HTR-8/SVneo (cell line): Measurements from ENCODE around the gene PHF21A.

Source experiments
- DNase-seq: peaks from one replicate; pipeline ENCODE4 v3.0.0; 2011; ENCODE audit warnings: low spot score, mixed read lengths; ENCODE audit not compliant: insufficient read length
- FAIRE-seq: peaks from 2 replicates; lab custom pipeline; 2011; peaks lifted over from hg19 to GRCh38; lab: Jason Lieb, UNC

PHF21A gene

DNA sequence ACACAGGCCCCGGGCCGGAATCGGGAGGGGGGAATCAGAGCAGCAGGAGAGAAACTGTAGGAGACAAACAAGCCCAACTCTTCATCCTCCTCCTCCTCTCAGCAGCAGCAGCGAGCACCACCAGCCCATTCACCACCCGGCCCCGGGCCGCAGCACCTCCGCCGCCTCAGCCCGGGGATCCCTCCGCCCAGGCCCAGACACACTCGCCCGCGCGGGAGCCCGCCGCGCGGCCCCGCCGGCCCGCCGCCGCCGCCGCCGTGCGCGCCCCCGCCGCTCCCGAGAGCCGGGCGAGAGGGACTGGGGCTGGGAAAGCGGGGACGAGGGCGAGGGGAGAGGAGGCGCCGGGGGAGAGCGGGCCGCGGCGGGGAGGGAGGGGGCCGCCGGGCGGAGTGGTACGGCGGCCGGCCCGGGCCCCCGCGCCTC, at the start of gene PHF21A:
Gene PHF21A, minus strand, starts transcription at position 154 of the 423 bp plus-strand sequence. CDS start 37,235 bp downstream, outside the sequence.
- FAIRE-seq (peak; percentile 51), DNase-seq (peak; percentile 89)

DNA sequence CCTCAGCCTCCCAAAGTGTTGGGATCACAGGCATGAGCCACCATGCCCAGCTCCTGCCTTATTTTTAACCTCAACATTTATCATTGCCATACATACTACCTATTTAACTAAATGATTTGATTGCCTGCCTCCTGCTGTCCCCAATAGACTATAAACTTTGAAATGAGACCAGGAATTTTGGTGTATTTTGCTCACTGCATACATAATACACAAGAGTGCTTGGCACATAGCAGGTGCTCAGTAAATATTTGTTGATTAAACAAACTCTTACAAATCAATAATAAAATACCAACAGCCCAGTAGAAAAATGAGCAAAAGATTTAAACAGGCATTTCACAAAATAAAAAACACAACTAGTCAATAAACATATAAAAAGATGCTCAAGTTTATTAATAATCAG, 49.5 kb upstream of the PHF21A start:
- FAIRE-seq, result no peak
- DNase-seq, result no peak

DNA sequence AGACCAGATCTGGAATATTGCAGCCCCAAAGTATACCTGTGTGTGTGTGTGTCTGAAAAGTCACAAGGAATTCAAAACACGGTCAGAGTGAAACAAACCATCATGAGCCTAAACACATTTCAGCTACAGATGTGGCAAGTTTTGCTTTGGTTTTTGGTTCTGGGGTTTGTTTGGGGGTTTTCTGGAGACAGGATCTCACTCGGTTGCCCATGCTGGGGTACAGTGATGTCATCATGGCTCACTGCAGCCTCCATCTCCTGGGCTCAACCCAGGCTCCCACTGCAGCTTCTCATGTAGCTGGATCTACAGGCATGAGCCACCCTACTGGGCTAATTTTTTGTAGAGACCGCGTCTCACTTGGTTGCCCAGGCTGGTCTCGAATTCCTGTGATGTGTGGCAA, 41.4 kb upstream of the PHF21A start:
- DNase-seq (no peak), FAIRE-seq (no peak)

DNA sequence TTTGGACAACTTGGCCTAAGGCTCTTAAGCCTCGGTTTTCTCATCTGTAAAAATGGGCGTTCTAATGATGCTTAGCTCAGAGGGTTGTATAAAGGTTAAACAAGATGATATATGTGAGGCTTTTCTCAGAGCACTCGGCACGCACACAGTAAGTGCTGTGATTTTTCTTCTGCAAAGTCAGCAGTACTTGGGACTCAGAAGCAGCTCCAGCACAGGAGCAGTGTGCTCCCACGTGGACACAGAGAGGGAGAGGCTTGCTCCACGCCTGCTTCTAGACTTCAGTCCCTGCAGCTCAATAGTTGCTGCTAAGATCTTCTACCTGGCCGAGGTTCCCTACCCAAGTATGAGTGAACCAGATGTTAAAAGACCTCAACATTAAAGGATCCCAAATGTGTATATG, 39.9 kb upstream of the PHF21A start:
- FAIRE-seq (no peak), DNase-seq (no peak)

DNA sequence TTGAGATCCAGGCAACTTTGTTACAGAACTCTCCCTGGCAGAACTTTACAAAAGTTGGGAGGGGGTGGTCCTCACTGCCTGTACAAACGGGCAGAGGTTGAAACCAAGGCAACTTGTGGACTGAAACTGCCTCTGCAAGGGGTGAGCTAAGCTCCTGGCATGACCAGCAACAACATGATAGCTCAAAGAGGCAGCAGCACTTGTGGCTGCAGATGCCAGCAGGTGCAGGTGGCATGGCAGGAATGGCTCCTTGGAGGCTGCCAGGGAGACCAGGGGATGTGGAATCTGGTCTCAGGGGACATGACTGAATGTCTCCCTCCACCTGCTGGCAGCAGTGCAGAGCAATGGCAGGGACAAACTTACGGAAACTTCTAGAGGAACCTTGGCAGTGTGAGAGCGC, 38.8 kb upstream of the PHF21A start:
- FAIRE-seq (no peak), DNase-seq (no peak)

DNA sequence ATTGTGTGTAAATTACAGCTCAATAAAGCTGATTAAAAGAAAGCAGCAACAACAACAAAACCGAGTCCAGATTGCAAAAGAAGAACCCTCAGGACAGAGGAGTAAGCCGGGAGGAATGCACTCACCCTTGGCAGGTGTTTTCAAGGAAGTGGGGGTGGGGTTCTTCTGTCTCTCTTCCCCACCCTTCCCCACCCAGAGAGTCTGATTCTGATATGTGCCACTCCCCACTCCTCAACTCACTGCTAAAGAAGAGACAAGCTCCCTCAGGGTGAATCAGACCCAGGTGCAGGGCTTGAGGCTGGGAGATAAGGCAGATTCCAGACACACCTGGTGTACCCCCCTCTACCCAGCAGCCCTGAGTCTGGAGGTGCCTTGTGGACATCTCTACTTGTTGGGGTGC, 38.4 kb upstream of the PHF21A start:
- DNase-seq (no peak), FAIRE-seq (no peak)

DNA sequence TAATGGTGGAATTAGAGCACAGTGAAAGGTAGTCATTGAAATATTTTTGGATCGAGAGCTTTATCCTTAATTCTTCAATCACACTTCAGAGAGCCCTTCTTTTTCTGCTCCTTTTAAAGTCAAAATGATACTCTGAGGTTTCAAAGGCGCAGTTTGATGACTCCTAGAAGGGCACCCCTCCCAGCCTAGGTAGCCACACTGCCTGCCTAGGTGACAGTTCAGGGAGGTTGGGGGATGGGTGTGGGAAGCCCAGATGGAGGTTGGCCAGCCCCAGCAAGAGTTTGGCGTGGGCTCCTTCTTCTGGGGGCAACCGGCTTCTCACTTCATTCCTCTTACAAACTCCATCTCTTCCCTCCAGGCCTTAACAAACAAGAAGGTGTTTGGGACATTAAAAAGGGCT, 28.6 kb upstream of the PHF21A start:
- no peak for DNase-seq
- FAIRE-seq, result no peak

DNA sequence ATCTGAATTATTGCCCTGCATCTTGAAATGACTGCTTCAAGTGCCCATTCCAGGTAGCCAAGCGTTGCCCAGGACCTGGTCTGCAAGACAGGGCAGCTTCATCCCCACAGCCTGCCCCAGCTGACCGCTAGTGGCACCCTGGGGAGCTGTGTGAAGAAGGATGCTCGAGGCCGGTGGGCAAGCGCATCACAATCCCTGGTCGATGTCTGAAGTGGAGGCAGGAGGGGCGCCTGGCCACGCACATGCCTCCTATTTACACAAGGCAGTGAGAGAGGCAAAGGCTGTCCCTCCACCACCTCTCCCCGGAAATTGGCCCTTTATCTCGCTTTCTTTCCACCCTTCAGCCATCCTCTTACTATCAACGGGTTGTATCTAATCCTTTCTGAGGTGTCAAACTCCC, 28.1 kb upstream of the PHF21A start:
- no peak for FAIRE-seq
- no peak for DNase-seq

DNA sequence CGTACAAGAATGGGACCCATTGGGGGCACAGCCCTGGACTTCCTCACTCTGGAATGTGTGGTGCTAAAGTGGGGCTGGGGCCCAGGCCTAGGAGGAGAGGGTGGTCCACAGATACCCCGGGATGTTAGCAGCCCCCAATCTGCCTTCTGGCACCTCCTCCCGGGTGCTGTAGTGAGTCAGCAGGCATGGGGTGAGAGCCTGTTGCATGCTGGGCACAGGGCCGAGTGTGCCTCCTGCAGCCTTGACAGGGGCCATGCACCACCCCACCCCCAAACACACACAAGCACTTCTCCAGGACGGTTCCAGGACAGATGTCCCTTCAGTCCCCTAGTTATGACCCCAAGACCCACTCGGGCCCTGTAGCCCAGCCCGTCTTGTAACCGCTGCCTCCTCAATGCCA, 23.5 kb upstream of the PHF21A start:
- no peak for FAIRE-seq
- DNase-seq, result no peak

DNA sequence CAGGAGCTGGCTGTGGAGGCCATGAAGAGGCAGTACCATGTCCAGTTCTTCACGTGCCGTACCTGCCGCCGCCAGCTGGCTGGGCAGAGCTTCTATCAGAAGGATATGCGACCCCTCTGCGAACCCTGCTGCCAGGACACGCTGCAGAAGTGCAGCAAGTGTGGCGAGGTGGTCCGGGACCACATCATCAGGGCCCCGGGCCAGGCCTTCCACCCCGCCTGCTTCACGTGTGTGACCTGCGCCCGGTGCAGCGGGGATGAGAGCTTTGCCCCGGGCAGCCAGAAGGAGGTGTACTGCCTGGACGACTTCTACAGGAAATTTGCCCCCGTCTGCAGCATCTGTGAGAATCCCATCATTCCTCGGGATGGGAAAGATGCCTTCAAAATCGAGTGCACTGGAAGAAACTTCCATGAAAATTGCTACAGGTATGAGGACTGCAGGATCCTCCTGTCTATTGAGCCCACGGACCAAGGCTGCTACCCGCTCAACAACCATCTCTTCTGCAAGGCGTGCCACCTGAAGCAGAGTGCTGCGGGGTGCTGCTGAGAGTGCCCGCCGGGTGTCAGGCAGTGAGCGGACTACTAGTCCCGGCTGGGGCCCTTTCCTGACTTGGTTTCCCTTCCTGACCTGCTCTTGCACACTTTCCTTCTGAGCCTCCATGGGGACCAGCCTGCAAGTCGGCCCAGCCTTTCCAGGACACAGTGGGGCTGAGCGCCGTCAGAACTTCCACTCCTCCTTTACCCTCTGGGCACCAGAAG, 22.0 kb upstream of the PHF21A start:
- DNase-seq (no peak), FAIRE-seq (no peak)

DNA sequence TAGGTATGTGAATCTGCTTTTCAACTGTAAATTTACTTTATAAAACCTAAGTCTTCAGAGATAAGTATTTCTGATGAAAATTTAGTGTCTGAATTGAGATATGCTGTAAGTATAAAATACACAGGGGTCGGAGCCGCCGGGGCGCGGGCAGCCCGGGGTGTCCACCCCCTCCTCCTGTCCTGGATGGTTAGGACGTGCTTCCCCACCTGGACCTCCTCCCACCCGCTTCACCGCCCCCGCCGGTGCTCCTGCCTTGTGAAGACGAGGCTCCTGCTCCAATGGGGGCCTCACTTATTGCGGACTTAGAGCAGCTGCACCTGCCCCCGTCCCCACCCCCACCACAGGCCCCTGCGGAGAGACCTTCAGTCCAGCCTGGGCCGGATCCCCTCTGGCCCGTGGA, 21.3 kb upstream of the PHF21A start:
- DNase-seq (no peak), FAIRE-seq (no peak)

DNA sequence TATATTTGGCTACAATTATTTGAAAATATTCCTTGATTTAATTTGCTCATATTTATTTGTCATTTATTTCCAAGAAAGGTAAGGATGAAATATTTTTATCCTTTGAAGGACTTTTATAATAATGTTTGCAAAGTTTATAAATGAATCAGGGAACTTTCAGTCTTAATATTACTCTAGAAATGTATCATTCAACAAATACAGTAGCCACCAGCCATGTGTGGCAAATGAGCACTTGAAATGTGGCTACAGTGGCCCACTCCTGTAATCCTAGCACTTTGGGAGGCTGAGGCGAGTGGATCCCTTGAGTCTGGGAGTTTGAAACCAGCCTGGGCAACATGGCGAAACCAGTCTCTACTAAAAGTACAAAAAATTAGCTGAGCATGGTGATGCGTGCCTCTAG, 20.3 kb upstream of the PHF21A start:
- FAIRE-seq (peak; percentile 78), DNase-seq (no peak)

DNA sequence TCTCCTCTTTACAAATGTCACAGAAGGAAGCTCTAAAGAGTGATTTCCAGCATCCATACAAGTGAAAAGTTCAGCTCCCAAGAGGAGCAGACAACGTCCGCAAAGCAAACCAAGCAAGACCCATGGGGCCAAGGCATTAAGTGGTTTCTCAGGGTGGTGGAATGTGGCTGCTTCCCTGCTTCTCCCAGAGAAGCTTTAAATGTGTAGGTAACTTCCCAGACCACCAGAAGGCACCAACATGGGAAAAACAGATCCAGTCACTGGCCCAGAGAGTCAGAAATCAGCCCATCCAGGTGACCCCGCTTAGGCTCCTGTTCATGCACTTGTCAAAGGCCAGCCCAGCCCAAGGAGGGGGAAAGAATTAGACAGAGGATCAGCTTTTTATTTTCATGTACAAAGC, 13.3 kb upstream of the PHF21A start:
- DNase-seq (no peak), FAIRE-seq (no peak)

DNA sequence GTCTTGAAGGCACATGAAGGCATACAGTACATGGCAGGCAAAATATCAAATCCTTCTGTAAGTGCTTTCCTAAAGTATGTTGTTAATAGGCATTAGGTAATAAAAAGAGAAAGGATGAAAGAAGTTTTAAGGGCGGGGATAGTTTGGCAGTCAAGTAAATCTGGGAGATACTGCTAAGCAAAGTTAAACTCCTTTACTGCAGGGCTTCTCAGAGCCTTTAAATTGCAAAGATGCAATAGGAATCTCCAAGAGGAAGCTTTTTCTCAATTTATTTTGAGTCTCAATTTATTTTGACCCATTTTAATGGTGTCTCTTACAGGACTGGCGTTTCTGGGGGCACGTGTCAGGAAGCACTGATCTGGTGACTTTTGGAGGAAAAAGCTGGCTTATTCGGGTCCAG, 12.8 kb upstream of the PHF21A start:
- DNase-seq (no peak), FAIRE-seq (no peak)

DNA sequence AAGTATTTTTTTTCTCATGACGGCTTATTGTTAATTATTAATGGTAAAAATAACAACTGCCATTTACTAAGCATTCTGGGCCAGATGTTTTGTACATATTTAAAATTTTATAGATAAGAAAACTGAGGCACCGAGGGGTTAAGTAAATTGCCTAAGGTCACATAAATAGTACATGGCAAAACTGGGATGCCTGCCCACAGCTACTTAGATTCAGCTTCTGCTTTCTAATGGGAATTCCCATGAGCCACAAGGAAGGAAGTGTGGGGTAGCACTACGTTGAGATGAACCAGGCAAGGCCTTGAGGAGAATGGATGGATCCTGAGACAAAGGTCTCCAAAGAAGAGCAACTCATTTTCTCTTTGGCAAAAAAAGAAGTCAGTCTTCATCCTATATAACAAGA, 11.9 kb upstream of the PHF21A start:
- DNase-seq (no peak), FAIRE-seq (no peak)

DNA sequence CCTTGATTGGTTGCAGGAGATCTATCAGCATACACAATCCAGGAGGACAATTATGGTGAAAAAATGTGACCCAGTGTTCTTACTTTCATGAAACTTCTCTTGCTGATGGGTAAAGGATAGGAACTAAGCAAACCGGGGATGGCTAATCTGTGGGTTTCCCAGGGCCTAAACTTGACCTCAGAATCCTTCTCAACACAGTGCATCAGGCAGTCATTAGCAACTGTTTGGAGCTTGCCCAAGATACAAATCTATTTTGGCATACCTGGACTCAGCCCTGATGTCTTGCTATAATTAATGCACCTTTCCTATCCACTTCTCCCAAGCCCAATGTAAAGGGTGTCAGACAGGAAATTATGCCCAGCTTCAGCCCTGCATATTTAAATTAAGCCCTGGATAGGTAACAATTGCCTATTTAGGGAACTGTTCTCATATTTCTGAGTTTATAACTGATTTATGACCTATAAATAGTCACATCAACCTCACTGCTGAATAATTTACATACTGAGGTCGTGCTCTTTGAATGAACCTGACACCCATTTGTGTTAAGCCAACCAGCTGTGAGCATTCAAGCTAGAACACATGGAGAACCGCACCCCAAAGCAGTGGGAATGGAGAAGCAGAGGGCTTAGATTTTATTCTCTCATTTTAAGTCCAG, 9.2 kb upstream of the PHF21A start:
- no peak for DNase-seq
- FAIRE-seq, result no peak

DNA sequence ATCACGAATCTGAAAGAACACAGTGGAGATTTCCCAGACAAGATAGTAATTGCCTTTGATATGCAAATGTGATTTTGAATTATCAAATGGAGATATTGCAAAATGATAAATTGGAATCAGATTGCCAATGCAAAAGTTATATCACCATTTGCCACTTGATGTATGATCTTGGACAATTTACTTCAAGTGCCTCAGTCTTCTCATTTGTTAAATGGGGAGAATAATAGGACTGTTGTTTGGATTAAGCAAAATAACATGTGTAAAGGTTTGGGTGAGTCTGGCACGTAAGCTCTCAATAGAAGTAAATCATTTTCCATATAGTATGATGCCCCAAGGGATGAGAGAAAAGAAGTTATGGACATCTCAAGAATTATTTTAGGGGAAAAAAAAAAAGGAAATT, 7.9 kb upstream of the PHF21A start:
- FAIRE-seq (no peak), DNase-seq (no peak)

DNA sequence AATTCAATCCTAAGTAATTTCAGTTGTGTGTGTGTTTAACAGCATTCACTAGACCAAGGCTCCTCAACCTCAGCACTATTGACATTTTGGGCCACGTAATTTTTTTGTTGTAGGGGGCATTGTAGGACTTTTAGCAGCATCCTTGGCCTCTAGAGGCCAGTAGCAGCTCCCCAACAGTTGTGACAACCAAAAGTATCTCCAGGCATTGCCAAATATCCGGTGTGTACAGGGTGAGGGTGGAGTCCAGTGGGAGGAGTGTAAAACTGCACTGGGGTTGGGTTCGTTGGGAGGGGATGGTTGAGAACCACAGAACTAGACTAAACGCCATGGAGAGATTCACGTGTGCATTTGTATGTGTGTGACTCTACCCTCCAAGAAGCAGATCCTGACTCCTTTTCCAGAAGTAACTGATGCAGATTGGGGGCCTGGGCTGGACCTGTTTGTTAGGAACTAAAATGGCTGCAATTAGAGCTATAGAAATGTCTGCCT, 5.9 kb upstream of the PHF21A start:
- peak; percentile 85 for FAIRE-seq
- peak; percentile 75 for DNase-seq

DNA sequence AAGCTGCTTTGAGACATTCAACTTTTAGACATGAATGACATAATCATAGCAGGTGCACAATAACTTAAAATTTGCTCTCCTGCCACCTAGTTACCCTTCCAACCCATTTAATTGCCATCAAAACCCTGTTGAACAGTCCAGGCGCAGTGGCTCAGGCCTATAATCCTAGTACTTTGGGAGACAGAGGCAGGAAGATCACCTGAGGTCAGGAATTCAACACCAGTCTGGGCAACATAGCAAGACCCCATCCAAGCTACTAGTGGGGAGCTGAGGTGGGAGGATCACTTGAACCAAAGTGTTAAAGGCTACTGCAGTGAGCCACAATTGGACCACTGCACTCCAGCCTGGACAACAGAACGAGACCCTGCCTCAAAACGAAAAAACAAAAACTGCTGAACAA, 4.0 kb upstream of the PHF21A start:
- FAIRE-seq (no peak), DNase-seq (no peak)

DNA sequence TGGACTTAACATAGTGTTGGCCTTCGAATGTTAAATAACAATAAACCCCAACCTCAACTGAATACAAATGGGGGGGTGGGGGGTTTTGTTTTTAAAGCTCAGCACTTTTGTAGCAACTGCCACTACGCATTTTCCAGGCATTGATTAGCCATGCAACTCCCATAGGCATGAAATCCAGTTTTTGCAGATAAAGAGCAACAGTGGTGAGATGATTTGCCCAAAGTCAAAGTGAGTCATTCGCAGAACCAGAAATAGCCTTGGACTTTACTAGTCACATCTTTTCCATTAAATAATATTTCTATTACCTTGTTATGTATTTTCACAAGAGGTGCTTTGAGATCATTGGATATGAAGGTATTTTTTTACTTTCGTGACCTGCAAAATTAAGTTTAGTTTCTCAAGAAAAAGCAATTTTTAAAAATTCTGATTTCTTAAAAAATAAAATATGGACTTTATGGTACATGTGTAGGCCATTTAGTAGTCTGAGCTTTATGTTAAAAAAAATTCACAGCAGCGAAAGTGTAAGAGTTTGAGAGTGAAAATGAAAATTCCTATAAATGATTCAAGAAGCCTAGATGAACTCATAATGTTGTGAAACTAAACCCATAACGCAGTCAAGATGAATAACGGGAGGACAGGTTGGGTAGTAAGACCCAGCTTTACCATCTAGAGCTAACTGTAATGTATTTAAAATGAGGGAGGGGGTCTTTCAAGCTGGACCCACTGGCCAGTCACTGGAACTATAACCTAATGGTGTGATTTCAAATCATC, 1.9 kb upstream of the PHF21A start:
- DNase-seq, result no peak

More for the DNA sequence above, 1.9 kb upstream of the PHF21A start:
- FAIRE-seq, result no peak
